SU-DHL-6 (cell line): ENCODE data around the gene FUT6.

Source experiments
- EZH2phosphoT487 ChIP-seq: fragments of 200-600 bp; sonication (generic), shearing (Covaris generic); conservative IDR thresholded peaks from 2 replicates; pipeline ENCODE4 v1.6.1; 2018; ENCODE audit warnings: mild to moderate bottlenecking, antibody characterized with exemption, low read length, moderate library complexity, mixed read lengths
- TF ChIP-seq, protein P1 (sequence below): fragments of 200-600 bp; sonication (generic); IDR thresholded peaks from one replicate; pipeline ENCODE4 v1.5.1; 2017; ENCODE audit warnings: antibody characterized with exemption, mild to moderate bottlenecking, low read length, moderate library complexity; ENCODE audit not compliant: insufficient read depth, poor library complexity, severe bottlenecking

- TF ChIP-seq, protein P1, sequence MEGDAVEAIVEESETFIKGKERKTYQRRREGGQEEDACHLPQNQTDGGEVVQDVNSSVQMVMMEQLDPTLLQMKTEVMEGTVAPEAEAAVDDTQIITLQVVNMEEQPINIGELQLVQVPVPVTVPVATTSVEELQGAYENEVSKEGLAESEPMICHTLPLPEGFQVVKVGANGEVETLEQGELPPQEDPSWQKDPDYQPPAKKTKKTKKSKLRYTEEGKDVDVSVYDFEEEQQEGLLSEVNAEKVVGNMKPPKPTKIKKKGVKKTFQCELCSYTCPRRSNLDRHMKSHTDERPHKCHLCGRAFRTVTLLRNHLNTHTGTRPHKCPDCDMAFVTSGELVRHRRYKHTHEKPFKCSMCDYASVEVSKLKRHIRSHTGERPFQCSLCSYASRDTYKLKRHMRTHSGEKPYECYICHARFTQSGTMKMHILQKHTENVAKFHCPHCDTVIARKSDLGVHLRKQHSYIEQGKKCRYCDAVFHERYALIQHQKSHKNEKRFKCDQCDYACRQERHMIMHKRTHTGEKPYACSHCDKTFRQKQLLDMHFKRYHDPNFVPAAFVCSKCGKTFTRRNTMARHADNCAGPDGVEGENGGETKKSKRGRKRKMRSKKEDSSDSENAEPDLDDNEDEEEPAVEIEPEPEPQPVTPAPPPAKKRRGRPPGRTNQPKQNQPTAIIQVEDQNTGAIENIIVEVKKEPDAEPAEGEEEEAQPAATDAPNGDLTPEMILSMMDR, result no peak
- TF ChIP-seq EZH2phosphoT487, result no peak
These were observed 38.4 kb upstream of the FUT6 start for GRCh38 chr19:5877882-5878281.
